ENCODE measurements around the gene RGS9.

Gene RGS9

GRCh38 chr17:65249774-65250173, 112.6 kb downstream of the RGS9 start:
- DNase-seq (ENCODE audit: low read depth in 2 of 3, low spot score in 1 of 3) = no peak

- no peak for DNase-seq (ENCODE audit: low read depth in 2 of 3, low spot score in 1 of 3)
These were observed 117.0 kb downstream of the RGS9 start for GRCh38 chr17:65254166-65254565.

GRCh38 chr17:65259281-65259680, 122.1 kb downstream of the RGS9 start:
- DNase-seq (ENCODE audit: low read depth in 2 of 3, low spot score in 1 of 3) = no peak

- no peak for DNase-seq (ENCODE audit: low read depth in 2 of 3, low spot score in 1 of 3)
These were observed 122.7 kb downstream of the RGS9 start for GRCh38 chr17:65259696-65260485.

- no peak for DNase-seq (ENCODE audit: low read depth in 2 of 3, low spot score in 1 of 3)
These were observed 123.5 kb downstream of the RGS9 start for GRCh38 chr17:65260626-65261025.

- DNase-seq (ENCODE audit: low read depth in 2 of 3, low spot score in 1 of 3) = no peak
These were observed 124.0 kb downstream of the RGS9 start for GRCh38 chr17:65261152-65261551.

GRCh38 chr17:65261682-65262636, 124.8 kb downstream of the RGS9 start:
- DNase-seq (ENCODE audit: low read depth in 2 of 3, low spot score in 1 of 3) = no peak

GRCh38 chr17:65265276-65265675, 128.1 kb downstream of the RGS9 start:
- DNase-seq (ENCODE audit: low read depth in 2 of 3, low spot score in 1 of 3) = no peak

GRCh38 chr17:65268832-65269231, 131.7 kb downstream of the RGS9 start:
- DNase-seq (ENCODE audit: low read depth in 2 of 3, low spot score in 1 of 3) = no peak

- no peak for DNase-seq (ENCODE audit: low read depth in 2 of 3, low spot score in 1 of 3)
These were observed 133.5 kb downstream of the RGS9 start for GRCh38 chr17:65270499-65271253.

GRCh38 chr17:65271296-65271695, 134.1 kb downstream of the RGS9 start:
- no peak for DNase-seq (ENCODE audit: low read depth in 2 of 3, low spot score in 1 of 3)
